WI38 (cell line): ENCODE results near the gene SLIT2.

Experiments
- H3K4me3 ChIP-seq: 2 replicates; pipeline ENCODE4 v1.5.1; 2011; ENCODE audit warnings: low read depth, mild to moderate bottlenecking, control low read depth, low read length
- TF ChIP-seq, protein P1 (sequence below): IDR thresholded peaks from 2 replicates; pipeline ENCODE4 v1.5.1; 2012; ENCODE audit warnings: low read depth, mild to moderate bottlenecking, control low read depth, low read length

The SLIT2 gene

DNA sequence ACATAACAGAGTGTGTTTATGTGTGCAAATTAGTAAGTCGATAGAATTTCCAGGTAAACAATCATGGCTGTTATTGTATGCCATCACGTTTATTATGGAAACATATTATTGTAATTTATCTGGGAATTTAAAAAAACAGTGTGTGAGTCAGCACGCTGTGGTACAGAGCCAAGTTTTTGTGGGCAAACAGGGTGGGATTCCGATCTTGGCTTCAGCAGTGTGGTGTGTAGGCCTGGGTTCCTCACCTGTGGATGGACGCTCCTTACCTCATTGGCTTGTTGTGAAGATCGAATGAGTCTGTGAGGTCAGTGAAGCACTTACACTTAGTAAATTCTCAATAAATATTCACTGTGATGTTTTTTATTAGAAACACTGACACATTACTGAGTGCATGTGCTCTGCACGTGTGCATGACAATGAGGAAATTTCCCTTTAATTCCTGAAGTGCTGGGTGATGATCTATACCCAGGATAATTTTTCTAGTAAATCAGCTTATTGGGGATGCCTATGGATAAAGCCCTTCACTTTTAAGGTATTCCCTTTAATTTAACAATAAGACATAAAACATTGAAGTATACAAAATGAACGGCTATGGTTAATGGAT is 36.4 kb downstream of the SLIT2 start:
- TF ChIP-seq, protein P1, sequence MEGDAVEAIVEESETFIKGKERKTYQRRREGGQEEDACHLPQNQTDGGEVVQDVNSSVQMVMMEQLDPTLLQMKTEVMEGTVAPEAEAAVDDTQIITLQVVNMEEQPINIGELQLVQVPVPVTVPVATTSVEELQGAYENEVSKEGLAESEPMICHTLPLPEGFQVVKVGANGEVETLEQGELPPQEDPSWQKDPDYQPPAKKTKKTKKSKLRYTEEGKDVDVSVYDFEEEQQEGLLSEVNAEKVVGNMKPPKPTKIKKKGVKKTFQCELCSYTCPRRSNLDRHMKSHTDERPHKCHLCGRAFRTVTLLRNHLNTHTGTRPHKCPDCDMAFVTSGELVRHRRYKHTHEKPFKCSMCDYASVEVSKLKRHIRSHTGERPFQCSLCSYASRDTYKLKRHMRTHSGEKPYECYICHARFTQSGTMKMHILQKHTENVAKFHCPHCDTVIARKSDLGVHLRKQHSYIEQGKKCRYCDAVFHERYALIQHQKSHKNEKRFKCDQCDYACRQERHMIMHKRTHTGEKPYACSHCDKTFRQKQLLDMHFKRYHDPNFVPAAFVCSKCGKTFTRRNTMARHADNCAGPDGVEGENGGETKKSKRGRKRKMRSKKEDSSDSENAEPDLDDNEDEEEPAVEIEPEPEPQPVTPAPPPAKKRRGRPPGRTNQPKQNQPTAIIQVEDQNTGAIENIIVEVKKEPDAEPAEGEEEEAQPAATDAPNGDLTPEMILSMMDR, result no peak

GRCh38 chr4:20288846-20289512 is 37.3 kb downstream of the SLIT2 start:
- TF ChIP-seq, protein P1, result no peak
- H3K4me3 ChIP-seq, result no peak overlapping the region

More for the DNA sequence above, 36.4 kb downstream of the SLIT2 start:
- H3K4me3 ChIP-seq, result no peak overlapping the region

- TF ChIP-seq, protein P1, result no peak
- no peak overlapping the region for H3K4me3 ChIP-seq
These were observed 38.1 kb downstream of the SLIT2 start for GRCh38 chr4:20289782-20290181.

GRCh38 chr4:20292739-20293138 is 41.0 kb downstream of the SLIT2 start:
- no peak overlapping the region for H3K4me3 ChIP-seq
- TF ChIP-seq, protein P1, result no peak

- TF ChIP-seq, protein P1, result no peak
- H3K4me3 ChIP-seq, result no peak overlapping the region
These were observed 45.6 kb downstream of the SLIT2 start for GRCh38 chr4:20297261-20297660.

GRCh38 chr4:20297783-20298182 is 46.1 kb downstream of the SLIT2 start:
- no peak overlapping the region for H3K4me3 ChIP-seq
- TF ChIP-seq, protein P1, result no peak

DNA sequence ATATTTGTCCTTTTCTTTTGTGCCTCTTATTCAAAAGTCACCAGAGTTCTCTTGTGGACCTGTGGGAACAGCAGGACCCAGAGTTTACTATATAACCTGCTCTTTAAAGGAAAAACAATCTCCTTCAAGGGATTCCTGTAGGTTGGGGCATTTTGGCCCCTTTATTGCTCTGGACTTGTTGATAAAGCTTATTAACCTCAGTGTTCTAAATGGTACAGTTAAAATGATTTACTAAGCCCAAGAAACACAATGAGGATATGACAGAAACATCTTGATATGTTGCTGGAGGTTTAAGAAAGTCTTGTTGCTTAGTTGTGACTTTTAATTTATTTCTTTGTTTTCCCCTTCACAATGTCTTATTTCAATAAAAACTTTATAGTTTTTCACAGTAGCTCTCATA is 46.8 kb downstream of the SLIT2 start:
- H3K4me3 ChIP-seq, result no peak overlapping the region
- TF ChIP-seq, protein P1, result no peak
